Endothelial cell (in vitro differentiated cells): Measurements from ENCODE around the gene OR5AK2. TPM values are rescaled to one million over a fixed set of nuclear protein-coding genes. Genes with fewer than 3 reads are reported as not detected.

ENCODE experiments used
- DNase-seq: peaks from one replicate; pipeline ENCODE4 v3.0.0; 2021; ENCODE audit warnings: low spot score
- H3K27ac Mint-ChIP-seq: one replicate; pipeline ENCODE4 v1.8.0; 2021; ENCODE audit warnings: mixed read lengths, inconsistent platforms; ENCODE audit not compliant: unreplicated experiment
- H3K27me3 Mint-ChIP-seq: one replicate; pipeline ENCODE4 v1.8.0; 2021; ENCODE audit warnings: mild to moderate bottlenecking, moderate library complexity, mixed read lengths, inconsistent platforms; ENCODE audit not compliant: unreplicated experiment
- H3K36me3 Mint-ChIP-seq: one replicate; pipeline ENCODE4 v1.8.0; 2021; ENCODE audit warnings: mild to moderate bottlenecking, low read depth, mixed read lengths, inconsistent platforms; ENCODE audit not compliant: unreplicated experiment
- H3K4me1 Mint-ChIP-seq: one replicate; pipeline ENCODE4 v1.8.0; 2021; ENCODE audit warnings: mild to moderate bottlenecking, mixed read lengths, inconsistent platforms; ENCODE audit not compliant: unreplicated experiment
- H3K4me3 Mint-ChIP-seq: one replicate; pipeline ENCODE4 v1.8.0; 2021; ENCODE audit warnings: mild to moderate bottlenecking, mixed read lengths, inconsistent platforms; ENCODE audit not compliant: unreplicated experiment
- H3K9me3 Mint-ChIP-seq: one replicate; pipeline ENCODE4 v1.8.0; 2021; ENCODE audit warnings: mixed read lengths, inconsistent platforms; ENCODE audit not compliant: unreplicated experiment
- CTCF ChIP-seq: fragments of 200-600 bp; sonication (generic); IDR thresholded peaks from one replicate; pipeline ENCODE4 v1.5.0; 2021; ENCODE audit warnings: antibody characterized with exemption; ENCODE audit not compliant: unreplicated experiment
- total RNA-seq: library from RNA; stranded (reverse); fragmentation: NEBNext Ultra II Directional; extraction: Animal tissue kit (Norgen Biotek cat#: 25700); gene quantifications from one replicate; pipeline ENCODE4 v1.2.1, GENCODE V29; 2021; ENCODE audit not compliant: unreplicated experiment

The OR5AK2 gene
- total RNA-seq, 1 donor from 2014 or later: not detected

GRCh38 chr11:56967726-56968125, 21.0 kb upstream of the OR5AK2 start:
- no peak for TF ChIP-seq CTCF
- H3K27ac Mint-ChIP-seq: no peak overlapping the region

GRCh38 chr11:56968524-56968923, 20.2 kb upstream of the OR5AK2 start:
- H3K9me3 Mint-ChIP-seq: no peaks in the 10 kb centered on the region

More at GRCh38 chr11:56967726-56968125, 21.0 kb upstream of the OR5AK2 start:
- Mint-ChIP-seq H3K9me3 (no peaks in the 10 kb centered on the region), H3K4me3 (no peak overlapping the region), H3K4me1 (no peaks in the 10 kb centered on the region), H3K27me3 (peaks cover 2% of the 10 kb centered on the region), H3K36me3 (no peaks in the 10 kb centered on the region)
- DNase-seq: no peak

GRCh38 chr11:56977314-56977713, 11.4 kb upstream of the OR5AK2 start:
- no peaks in the 10 kb centered on the region for H3K4me1 Mint-ChIP-seq
- H3K27me3 Mint-ChIP-seq: no peaks in the 10 kb centered on the region
- no peak for TF ChIP-seq CTCF

More at GRCh38 chr11:56968524-56968923, 20.2 kb upstream of the OR5AK2 start:
- H3K36me3 Mint-ChIP-seq: no peaks in the 10 kb centered on the region
- H3K4me3 Mint-ChIP-seq: no peak overlapping the region
- no peak for TF ChIP-seq CTCF
- H3K4me1 Mint-ChIP-seq: no peaks in the 10 kb centered on the region
- DNase-seq: no peak
- no peak overlapping the region for H3K27ac Mint-ChIP-seq
- H3K27me3 Mint-ChIP-seq: peaks cover 2% of the 10 kb centered on the region

GRCh38 chr11:56990702-56991101, 2.0 kb downstream of the OR5AK2 start:
- Mint-ChIP-seq H3K9me3 (peaks cover 17% of the 10 kb centered on the region), H3K36me3 (peaks cover 14% of the 10 kb centered on the region), H3K27ac (no peak overlapping the region), H3K27me3 (no peaks in the 10 kb centered on the region), H3K4me3 (no peak overlapping the region), H3K4me1 (no peaks in the 10 kb centered on the region)
- no peak for TF ChIP-seq CTCF
- DNase-seq: no peak

More at GRCh38 chr11:56977314-56977713, 11.4 kb upstream of the OR5AK2 start:
- DNase-seq: no peak
- Mint-ChIP-seq H3K4me3 (no peak overlapping the region), H3K27ac (no peak overlapping the region), H3K36me3 (no peaks in the 10 kb centered on the region), H3K9me3 (no peaks in the 10 kb centered on the region)

- peaks cover 1% of the 10 kb centered on the region for H3K27me3 Mint-ChIP-seq
- H3K4me1 Mint-ChIP-seq: no peaks in the 10 kb centered on the region
- H3K4me3 Mint-ChIP-seq: peak overlapping the region; percentile 7
- no peak for DNase-seq
- peaks cover 14% of the 10 kb centered on the region for H3K36me3 Mint-ChIP-seq
- TF ChIP-seq CTCF: no peak
- peaks cover 28% of the 10 kb centered on the region for H3K9me3 Mint-ChIP-seq
- no peak overlapping the region for H3K27ac Mint-ChIP-seq
Observed at GRCh38 chr11:56994532-56994931, 5.8 kb downstream of the OR5AK2 start.
